Right atrium auricular region (tissue), 2 donors: Measurements from ENCODE around the gene C19orf47. TPM values are rescaled to one million over a fixed set of nuclear protein-coding genes. Genes with fewer than 3 reads are reported as not detected.

Experiments used
- DNase-seq: peaks from one replicate; pipeline ENCODE4 v3.0.0-alpha.2; 2019; ENCODE audit warnings: low spot score
- H3K27ac ChIP-seq, 2 donors: fragments of 200-600 bp; sonication (generic); 1 replicate in 1 of 2; 2 replicates in 1 of 2; pipeline ENCODE4 v1.5.1; 2016 to 2019
- H3K27me3 ChIP-seq, 2 donors: fragments of 200-600 bp; sonication (generic); one replicate each; pipeline versions ENCODE4 v1.5.1 to v1.6.0; 2017 to 2019
- H3K36me3 ChIP-seq: fragments of 200-600 bp; sonication (generic); one replicate; pipeline ENCODE4 v1.5.1; 2016
- H3K4me1 ChIP-seq, 2 donors: fragments of 200-600 bp; sonication (generic); one replicate each; pipeline versions ENCODE4 v1.5.1 to v1.6.0; 2017 to 2019
- H3K4me3 ChIP-seq, 2 donors: fragments of 200-600 bp; sonication (generic); 1 replicate in 1 of 2; 2 replicates in 1 of 2; pipeline ENCODE4 v1.5.1; 2017 to 2019; ENCODE audit warnings: mild to moderate bottlenecking in 1 of 2, moderate library complexity in 1 of 2
- H3K9me3 ChIP-seq, 2 donors: fragments of 200-600 bp; sonication (generic); one replicate each; pipeline ENCODE4 v1.5.1; 2019
- total RNA-seq, 2 donors: library from RNA; depleted of rRNA; stranded (reverse); fragments of >200 nt; gene quantifications; one replicate each; pipeline ENCODE4 v1.1.0, GENCODE V29; 2016
- TF ChIP-seq, protein P1 (sequence below), 2 donors: fragments of 200-600 bp; sonication (generic); IDR thresholded peaks; one replicate each; pipeline ENCODE4 v1.5.1; 2019; ENCODE audit warnings: antibody characterized with exemption in 2 of 2

The C19orf47 gene
- total RNA-seq, 2 donors from 2014 or later: 58.2 to 88.2 TPM

GRCh38 chr19:40388481-40388880, 40.3 kb upstream of the C19orf47 start:
- Histone ChIP-seq H3K4me3 (no peak overlapping the region), H3K9me3 (no peaks in the 10 kb centered on the region), H3K27ac (no peak overlapping the region), H3K27me3 (no peaks in the 10 kb centered on the region), H3K4me1 (no peaks in the 10 kb centered on the region), H3K36me3 (no peaks in the 10 kb centered on the region)
- no peak for DNase-seq
- TF ChIP-seq, protein P1, sequence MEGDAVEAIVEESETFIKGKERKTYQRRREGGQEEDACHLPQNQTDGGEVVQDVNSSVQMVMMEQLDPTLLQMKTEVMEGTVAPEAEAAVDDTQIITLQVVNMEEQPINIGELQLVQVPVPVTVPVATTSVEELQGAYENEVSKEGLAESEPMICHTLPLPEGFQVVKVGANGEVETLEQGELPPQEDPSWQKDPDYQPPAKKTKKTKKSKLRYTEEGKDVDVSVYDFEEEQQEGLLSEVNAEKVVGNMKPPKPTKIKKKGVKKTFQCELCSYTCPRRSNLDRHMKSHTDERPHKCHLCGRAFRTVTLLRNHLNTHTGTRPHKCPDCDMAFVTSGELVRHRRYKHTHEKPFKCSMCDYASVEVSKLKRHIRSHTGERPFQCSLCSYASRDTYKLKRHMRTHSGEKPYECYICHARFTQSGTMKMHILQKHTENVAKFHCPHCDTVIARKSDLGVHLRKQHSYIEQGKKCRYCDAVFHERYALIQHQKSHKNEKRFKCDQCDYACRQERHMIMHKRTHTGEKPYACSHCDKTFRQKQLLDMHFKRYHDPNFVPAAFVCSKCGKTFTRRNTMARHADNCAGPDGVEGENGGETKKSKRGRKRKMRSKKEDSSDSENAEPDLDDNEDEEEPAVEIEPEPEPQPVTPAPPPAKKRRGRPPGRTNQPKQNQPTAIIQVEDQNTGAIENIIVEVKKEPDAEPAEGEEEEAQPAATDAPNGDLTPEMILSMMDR (IDR thresholded peaks at IDR 0.05): no peak

DNA sequence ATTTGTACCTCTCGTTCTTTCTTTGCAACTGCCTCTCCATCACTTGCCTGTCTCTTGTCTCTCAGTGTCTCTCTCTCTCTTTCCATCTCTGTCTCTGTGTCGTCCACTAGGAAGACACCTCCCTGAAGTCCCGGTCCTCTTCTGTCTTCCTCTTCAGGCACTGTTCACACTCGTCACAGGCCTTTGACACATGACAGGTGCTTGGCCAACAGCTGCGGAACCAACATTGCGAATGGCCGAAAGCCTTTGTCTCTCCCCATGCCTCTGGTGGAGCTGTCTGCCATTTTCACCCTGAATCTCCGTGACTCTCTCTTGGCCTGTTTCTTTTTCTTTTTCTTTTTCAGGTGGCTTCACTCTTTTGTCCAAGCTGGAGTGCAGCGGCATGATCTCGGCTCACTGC, 39.0 kb upstream of the C19orf47 start:
- Histone ChIP-seq H3K36me3 (no peaks in the 10 kb centered on the region), H3K27ac (no peak overlapping the region), H3K27me3 (no peaks in the 10 kb centered on the region), H3K4me1 (no peaks in the 10 kb centered on the region), H3K4me3 (no peak overlapping the region), H3K9me3 (no peaks in the 10 kb centered on the region)
- no peak for DNase-seq
- TF ChIP-seq, protein P1 (IDR thresholded peaks at IDR 0.05): no peak

DNA sequence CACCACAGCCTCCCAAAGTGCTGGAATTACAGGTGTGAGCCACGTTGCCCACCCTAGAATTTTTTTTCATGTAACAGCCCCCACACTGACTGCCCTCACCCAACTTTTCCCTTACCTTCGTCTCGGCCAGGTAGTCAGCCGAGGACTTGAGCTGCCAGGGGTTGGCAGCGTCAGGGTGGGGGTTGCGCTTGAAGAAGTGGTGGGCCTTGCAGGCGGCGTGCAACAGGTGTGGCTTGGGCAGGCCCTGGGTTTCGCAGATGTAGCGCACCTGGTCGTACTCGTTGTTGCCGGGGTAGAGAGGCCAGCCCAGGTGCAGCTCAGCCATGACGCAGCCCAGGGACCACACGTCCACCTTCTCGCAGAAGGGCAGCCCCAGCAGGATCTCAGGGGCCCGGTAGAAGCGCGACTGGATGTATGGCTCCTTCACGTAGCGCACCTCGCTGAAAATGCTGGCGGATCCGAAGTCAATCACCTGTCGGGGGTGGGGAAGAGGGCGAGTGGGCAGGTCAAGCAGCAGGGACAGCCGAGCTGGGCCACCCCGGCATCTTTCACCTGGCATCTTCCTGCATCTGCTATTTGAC, 35.6 kb upstream of the C19orf47 start:
- H3K9me3 ChIP-seq: no peaks in the 10 kb centered on the region

DNA sequence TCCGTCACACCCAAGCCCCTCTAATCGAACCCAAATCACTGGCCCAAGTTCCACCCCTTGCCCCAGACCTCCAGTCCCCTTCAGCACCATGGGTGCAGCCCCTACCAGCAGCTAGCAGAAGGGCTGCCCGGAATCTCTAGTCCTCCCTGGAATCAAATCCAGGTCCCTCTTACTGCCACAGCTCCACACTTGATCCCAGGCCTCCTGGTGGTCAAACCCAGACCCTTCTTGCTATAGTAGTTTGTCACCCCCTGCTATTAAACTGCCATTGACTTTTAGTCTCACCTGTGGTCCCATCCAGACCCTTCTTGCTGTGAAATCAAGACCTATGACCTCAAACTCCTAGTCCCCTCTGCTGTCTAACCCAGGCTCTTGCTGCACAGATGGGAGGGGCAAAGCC, 33.1 kb upstream of the C19orf47 start:
- no peaks in the 10 kb centered on the region for H3K9me3 ChIP-seq
- no peaks in the 10 kb centered on the region for H3K27me3 ChIP-seq
- no peak overlapping the region for H3K4me3 ChIP-seq
- no peaks in the 10 kb centered on the region for H3K4me1 ChIP-seq
- H3K27ac ChIP-seq: no peak overlapping the region
- H3K36me3 ChIP-seq: peaks cover 4% of the 10 kb centered on the region
- DNase-seq: no peak
- TF ChIP-seq, protein P1 (IDR thresholded peaks at IDR 0.05): no peak

More for the DNA sequence above, 35.6 kb upstream of the C19orf47 start:
- H3K36me3 ChIP-seq: no peaks in the 10 kb centered on the region
- no peak overlapping the region for H3K27ac ChIP-seq
- no peaks in the 10 kb centered on the region for H3K27me3 ChIP-seq
- TF ChIP-seq, protein P1 (IDR thresholded peaks at IDR 0.05): no peak
- no peak overlapping the region for H3K4me3 ChIP-seq
- no peaks in the 10 kb centered on the region for H3K4me1 ChIP-seq
- DNase-seq: no peak

- no peak for DNase-seq
- Histone ChIP-seq H3K4me1 (no peaks in the 10 kb centered on the region), H3K27ac (no peak overlapping the region), H3K27me3 (no peaks in the 10 kb centered on the region), H3K36me3 (peaks cover 12% of the 10 kb centered on the region), H3K9me3 (no peaks in the 10 kb centered on the region), H3K4me3 (no peak overlapping the region)
- TF ChIP-seq, protein P1 (IDR thresholded peaks at IDR 0.05): no peak
These were observed 32.2 kb upstream of the C19orf47 start for GRCh38 chr19:40380199-40381037.
